Bone marrow (tissue), 2 donors: ENCODE measurements around the gene AGTR1.

Source experiments
- DNase-seq, 2 donors: peaks; one replicate each; lab custom pipeline; 2025; lab: John Stamatoyannopoulos, UW

AGTR1 gene

DNA sequence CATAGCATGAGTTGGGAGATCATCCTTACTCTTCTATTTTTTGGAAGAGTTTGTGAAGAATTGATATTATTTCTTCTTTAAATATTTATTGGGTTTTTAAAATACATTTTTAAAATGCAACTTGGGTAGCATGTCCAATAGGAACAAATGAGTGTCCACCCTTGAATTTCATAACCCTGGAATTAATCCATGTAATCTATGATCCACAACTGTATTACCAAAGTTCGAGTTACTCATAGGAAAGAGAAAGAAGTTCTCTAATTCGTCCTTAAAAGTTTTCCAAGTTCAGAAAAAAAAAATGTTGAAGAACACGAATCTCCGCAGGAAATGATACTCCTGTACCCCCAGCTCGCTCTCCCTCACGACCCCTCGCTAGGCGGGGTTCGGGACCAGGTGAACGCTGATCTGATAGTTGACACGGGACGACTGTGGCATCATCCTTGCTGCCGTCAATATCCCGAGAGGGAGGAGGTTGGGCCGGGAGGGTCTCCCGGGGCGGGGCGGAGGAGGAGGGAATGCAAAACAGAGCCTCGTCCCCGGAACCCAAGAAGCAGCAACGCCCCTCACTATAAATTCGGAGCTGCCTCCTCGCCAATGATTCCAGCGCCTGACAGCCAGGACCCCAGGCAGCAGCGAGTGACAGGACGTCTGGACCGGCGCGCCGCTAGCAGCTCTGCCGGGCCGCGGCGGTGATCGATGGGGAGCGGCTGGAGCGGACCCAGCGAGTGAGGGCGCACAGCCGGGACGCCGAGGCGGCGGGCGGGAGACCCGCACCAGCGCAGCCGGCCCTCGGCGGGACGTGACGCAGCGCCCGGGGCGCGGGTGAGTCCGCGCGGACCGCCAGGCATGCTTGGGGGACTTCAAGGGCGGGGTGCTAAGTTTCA lies at the start of gene AGTR1:
Gene AGTR1 (plus strand): TSS at position 598 of the 884 bp plus-strand sequence. CDS start 43,133 bp downstream, outside the sequence.
- no peak for DNase-seq

DNA sequence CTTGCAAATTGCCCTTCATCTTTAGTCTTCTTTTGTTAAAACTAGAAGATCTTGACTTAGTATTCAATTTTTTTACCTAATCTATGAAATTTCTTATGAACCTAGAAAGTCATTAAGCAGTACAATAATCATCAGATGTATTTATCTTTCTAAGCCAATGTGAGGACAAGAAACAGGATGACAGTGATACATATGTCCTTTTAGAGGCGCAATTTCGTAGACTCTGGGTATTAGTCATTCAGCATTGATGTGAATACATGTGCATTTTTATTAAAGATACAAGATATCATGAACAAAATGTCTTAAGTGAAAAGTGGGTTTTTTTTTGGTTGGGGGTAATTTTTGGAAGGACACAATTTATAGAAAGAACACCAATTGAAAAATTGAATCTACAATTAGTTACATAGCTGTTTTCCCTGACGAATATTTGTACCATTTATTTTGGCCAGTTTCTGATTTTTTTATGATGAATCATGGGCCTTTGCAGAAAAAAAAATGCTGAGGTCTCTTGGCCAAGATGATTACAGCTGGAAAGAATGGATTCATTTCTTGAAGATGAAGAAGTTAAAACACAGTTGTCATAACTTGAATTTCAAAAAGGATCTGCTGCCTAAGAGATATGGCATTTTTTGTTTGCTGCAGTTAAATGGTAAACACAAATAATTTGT lies 48.9 kb upstream of the AGTR1 start:
- DNase-seq: no peak

DNA sequence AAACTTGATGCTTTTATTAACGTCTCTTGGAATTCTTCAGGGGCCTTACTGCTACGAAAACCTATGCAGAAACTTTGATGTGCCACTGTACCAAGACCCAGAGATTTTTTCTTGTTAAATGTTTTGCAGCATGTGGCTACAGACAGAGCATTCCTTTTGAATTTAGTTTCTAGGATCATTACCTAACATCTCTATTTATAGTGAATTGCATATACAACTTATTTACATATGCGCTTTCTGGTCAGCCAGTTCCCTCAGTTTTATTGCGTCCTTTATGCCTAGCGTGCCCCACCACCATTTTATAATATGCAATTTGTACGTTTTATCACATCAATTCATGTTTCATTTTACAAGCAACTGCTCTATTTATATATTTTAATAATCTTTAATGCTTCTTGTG lies 46.2 kb upstream of the AGTR1 start:
- no peak for DNase-seq

DNA sequence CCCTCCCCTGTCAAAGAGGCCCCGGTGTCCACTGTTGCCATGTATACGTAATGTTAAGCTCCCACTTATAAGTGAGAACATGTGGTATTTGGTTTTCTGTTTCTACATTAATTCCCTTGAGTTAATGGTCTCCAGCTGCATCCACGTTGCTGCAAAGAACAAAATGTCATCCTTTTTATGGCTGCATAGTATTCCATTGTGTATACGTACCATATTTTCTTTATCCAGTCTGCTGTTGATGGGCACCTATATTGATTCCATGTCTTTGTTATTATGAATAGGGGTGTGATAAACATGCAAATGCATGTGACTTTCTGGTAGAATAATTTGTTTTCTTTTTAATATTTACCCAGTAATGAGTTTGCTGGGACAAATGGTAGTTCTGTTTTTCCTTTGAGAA lies 43.3 kb upstream of the AGTR1 start:
- DNase-seq: no peak

DNA sequence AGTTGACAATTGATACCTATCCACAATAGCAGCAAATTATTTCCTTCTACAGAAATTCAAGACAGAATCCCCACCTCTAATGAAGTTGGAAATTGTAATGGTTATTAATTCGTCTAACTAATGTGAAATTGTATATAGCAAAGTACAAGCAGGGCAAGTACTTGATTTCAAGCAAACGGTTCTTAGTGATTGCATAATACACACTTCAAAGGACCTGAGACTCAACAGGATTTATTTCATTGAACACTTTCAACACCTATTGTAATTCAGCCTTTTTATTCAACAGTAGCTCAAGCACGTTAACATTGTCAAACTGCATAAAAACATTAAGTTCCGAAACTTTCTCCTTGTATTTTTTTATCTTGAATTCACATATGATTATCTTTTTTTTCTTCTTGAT lies 40.2 kb upstream of the AGTR1 start:
- DNase-seq: no peak

DNA sequence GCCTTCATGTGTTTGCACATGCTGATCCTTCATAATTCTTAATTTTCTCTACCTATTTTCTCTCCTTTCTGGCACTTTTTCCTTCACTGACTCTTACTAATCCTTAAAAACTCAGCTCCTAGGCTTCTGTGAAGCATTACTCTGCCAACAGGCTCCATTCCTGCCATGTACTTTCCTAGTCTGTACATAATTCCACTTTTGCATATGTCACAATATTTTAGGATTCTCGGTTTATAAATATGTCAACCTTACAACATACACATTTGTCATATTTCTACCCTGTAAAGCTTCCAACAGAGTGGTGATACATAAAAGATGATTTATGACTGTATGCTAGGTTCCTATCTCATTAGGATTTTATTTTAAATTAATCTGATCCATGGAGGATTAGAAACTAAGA lies 38.2 kb upstream of the AGTR1 start:
- no peak for DNase-seq

DNA sequence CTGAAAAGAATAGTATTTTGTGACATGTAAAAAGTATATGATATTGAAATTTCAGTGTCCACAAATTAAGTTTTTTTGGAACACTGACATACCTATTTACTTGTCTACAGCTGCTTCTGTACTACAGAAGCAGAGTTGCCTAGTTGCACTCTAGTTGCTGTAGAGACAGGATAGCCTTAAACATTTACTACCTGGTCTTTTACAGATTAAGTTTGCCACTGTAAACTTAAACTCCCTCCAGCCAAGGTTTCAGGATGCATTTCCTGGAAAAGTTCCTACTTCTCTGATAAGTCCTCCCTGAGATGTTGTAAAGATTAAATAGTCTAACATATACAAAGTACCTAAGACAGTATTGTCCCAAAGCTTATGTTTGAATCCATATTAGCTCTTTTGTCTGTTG lies 17.4 kb upstream of the AGTR1 start:
- DNase-seq: no peak

DNA sequence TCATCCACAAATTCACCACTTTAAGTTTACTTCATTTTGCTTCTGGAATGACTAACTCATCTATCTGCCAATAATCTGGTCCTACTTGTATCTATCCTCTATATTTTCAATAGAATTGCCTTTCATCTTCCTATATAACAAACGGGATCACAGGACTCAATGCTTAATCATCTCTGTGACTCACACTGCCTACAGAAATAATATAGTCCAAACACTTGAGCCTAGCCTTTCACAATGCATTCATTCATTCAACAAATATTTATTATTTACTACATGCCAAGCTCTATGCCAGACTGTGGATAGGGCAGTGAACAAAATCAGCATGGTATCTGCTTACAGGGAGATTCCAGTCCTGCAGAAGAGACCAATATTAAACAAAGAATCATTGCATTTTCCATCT lies 16.6 kb upstream of the AGTR1 start:
- no peak for DNase-seq

DNA sequence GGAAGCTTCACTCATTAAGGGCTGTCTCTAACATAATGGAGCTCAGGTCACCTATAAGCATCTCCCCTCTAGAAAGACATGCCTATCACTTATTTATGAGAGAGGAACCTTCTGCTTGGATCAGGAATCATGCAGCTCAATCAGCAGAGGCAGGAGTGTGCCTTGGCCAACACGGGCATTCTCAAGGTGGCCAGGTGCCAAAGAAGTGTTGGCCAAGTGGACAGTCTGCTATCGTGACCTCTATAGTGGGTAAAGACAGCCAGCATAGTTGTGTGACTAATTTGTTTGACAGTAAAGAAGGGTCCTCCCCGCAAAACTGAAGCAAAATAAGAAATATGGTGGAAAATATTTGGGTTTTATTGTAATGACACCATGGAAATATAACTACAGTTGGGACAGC lies 14.7 kb upstream of the AGTR1 start:
- DNase-seq: no peak

DNA sequence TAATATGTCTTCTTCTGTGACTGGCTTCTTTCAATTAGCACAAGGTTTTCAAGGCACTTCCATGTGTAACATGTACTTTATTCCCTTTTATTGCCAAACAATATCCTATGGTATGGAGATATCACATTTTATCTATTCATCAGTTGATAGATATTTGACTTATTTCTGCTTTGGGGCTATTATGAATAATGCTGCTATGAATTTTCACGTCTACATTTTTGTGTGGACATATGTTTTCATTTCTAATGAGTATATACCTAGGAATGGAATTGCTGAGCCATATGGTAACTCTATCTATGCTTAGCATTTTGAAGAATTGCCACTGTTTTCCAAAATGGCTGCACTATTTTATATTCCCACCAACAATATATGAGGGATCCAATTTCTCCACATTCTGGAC lies 3.6 kb upstream of the AGTR1 start:
- no peak for DNase-seq

DNA sequence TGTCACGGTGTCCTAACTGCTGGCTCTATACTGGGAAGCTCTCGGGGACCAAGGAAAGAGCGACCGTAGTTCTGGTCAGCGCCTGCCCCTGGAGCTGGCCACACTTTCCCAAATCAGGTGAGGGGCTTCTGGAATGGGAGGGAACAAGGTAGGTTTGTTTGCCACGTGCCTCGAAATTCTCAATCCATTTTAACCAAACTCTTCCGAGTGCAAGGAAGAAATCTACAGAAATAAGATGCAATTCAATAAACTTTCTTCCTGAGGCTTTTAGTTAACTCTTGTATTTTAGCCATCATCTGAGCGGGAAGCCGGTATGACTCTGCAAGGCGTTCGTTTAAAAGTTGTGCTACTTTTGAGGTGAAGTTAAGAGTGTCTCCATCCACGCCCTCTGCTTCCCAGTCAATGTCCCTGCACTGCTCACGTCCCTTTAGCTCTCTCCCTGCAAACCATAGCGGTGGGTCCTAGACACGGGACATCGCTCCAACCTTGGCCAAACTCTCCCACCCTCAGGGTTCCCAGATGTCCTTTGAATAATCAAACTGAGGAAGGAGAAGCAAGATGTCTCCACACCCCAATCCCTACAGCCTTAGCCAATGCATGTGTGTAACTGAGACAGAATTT lies 597 bp downstream of the AGTR1 start:
- DNase-seq: no peak

DNA sequence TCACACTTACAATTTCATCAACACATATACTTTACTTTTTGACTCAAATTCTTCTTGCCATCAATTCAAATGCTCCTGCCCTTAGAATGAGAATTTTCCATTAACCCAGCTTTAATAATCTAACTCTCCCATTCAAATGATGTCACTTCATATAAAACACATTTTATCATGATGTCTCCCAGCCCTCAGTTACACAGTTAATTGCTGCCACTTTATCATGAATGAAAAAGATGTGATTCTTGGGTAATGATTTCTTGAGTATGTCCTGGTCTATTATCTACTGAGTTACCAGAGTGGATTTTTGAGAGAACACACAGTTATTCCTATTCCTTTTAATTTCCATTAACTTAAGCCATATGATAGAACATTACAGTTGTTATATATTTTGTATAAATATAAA lies 7.6 kb downstream of the AGTR1 start:
- DNase-seq: no peak

DNA sequence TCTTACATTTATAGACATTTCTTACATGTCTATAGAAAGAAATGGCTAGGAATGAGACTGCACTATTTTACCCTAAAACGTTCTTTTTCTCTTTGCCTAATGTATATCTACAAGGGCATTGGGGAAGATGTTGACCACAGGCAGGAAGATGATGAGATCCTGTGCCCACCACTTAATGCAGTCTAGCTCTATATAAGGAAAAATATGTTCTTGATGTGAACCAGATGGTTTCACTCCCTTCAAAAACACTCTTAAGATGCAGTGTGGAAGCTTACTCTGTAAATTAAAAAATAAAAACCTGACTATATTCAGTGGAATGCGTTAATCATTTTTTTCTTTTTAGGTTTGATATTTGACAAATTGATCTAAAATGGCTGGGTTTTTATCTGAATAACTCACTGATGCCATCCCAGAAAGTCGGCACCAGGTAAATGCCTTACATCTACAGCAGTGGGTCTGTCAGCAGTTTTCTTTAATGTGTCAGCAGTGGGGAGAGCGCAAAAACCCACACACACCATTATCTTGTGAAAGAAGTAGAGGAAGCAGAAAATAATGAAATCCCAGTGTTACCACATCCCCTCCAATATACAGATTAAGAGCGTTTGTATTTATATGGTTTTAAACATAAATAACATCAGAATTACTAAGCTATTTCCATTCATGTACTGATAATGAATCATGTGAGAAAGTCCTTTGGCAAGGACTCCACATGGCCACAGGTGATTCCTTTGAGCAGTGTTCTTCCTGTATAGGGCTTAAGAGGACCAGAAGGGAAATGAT lies 10.1 kb downstream of the AGTR1 start:
- no peak for DNase-seq

DNA sequence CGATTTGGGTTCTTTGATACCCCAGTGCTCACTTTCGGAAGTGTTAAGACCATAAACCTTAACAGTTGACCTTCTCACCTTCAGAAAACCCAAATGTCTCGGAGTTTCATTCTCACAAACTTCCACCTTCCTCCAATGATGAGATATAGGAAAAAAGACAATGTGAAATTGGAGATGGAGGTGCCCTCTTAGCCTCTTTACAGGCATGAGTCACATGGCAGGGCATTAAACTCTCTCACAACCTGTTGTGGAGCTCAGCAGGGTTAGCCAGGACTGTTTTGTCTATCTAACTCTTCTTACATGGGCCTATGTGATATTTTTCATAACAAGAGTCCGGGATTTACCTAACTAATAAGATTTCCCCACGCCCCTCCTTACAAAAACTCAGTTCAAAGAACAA lies 10.7 kb downstream of the AGTR1 start:
- DNase-seq: no peak

DNA sequence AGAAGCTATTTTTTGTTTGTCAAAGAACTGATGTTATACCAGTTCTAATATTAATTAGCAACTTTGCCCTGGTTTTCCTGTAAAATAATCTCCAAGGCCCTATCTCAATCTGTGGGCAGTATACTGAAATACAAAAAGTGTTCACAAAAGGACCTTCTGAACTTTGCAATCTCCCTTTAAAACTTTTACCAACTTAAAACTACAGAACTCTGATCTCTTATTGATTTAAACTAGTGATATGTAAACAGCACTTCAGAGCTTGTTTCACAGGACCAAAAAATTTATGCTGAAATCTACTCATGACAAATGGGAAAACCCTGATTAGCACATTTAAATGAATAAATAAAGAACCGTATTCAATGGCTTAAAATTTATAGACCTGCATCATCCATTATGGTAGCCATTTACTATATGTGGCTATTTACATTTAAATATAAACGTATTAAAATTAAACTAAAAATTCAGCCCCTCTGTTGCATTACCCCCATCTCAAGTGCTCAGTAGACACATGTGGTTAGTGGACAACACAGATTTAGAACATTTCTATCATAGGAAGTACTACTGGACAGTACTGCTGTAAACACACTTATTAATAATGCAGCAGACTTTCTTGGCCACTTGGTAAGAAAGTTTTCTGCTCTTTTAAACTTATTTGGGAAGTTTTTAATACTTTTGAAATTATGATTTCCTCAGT lies 12.0 kb downstream of the AGTR1 start:
- DNase-seq: no peak

DNA sequence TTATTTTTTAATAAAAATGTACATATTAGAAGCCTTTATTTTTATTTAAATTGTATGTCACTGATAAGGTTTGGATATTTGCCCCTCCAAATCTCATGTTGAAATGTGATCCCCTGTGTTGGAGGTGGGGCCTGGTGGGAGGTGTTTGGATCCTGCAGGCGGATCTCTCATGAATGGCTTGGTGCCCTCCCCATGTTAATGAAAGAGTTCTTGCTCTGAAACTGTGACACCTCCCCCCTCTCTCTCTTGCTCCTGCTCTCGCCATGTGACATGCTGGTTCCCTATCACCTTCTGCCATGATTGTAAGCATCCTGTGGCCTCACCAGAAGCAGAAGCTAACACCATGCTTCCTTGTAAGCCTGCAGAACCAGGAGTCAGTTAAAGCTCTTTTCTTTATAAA lies 13.0 kb downstream of the AGTR1 start:
- DNase-seq: no peak

DNA sequence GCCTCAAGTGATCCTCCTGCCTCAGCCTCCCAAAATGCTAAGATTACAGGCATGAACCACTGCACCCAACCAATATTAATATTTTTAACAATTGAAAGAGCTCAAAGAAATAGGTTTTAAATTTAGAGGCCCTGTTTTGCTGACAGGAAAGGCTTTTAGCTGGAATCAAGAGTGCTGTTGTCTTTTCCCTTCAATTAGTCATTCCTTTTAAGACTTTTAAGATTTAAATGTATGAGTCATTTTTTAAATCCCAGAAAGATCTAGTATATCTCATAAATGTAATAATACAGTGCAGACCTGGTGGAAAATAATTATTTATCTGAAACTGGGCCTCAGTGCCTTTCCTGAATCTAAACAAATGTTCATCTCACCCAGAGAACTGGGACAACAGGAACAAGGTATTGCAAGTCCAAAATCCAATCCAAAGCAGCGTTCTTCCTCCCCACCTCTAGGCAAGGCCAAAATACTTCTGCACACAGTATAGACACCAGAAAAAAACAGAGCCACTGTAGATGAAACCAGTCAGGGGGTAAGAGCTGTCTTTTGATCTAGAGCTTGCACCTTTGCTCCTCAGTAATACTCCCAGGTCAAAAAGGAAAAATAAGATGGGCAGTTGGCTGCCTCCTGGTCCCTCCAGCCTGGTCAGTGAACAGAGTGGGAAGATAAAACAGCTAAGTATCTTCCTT lies 14.4 kb downstream of the AGTR1 start:
- no peak for DNase-seq

DNA sequence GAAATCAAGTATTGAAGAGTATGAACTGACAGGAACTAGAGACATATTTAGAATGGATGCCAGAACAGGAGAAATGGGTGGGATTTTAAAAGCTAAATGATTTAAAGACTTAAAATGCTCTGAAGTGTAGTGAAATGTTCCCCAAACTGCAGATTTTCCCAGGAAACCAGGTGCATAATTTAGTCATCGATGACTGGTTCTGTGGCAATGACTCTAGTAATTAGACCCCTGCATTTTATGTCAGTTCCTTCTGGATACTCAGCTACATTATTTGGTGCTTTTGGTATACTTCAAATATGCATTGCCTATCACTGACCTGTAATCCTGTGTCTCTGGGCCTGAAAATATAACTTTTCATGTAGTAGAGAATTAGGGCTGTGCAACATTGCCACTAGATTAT lies 16.8 kb downstream of the AGTR1 start:
- DNase-seq: no peak

DNA sequence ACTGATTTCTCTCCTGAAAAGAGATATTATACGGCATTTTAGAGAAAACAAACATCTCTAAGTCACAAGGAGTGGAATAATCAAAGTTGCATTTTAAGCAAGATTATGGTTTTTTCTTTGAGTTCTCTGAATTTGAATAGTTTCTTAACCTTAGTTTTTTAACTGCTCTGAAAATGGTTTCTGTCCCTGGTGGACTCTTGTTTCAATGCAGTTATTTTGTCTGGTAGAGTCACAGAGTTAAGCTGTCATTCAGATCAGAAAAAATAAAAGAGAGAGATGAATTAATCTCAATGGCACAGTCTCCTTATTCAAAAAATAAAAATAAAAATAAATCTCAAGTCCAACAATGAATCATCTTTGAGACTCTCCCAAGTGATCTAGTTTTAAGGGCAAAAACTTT lies 19.0 kb downstream of the AGTR1 start:
- no peak for DNase-seq

DNA sequence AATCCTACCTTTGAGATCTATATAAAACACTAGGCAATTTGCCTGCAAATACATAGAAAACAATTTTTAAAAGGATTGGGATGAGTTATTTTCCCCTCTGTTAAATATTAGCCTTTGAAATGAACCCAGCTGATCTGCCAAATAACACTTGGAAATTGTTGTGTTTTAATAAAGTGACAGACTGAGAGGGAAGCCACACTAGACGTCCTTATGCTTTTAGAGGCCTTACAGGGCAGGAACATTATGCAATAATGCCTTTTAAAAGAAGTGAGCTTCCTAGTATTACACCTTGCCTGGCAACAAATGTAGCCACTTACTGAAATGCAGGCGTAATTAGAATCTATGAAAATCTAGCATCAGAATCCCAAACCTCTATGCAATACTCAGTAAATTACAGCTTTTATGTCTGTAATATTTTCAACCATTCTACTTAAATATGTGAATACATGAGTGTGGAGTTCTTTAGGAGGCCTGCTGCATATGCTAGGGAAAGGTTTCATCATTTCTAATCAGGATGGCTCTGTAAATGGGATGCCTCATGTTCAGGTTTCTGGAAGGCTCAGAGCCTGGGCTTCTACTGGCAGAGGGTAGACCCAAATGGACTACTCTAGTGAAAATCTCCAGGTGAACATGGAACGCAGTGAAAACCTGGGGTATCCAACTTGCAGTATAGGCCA lies 20.3 kb downstream of the AGTR1 start:
- DNase-seq: no peak
